ENCODE results near the gene LIX1.
"Not testable (repeated sequence)": the region's sequence is repeated elsewhere in the genome, so short reads cannot be mapped to it uniquely, and the experiment has no call there.

Gene LIX1

GRCh38 chr5:97101189-97101910 is 41.1 kb downstream of the LIX1 start:
- no peak for DNase-seq

- DNase-seq = no peak
Observed at GRCh38 chr5:97100476-97100875, 41.9 kb downstream of the LIX1 start.

DNA sequence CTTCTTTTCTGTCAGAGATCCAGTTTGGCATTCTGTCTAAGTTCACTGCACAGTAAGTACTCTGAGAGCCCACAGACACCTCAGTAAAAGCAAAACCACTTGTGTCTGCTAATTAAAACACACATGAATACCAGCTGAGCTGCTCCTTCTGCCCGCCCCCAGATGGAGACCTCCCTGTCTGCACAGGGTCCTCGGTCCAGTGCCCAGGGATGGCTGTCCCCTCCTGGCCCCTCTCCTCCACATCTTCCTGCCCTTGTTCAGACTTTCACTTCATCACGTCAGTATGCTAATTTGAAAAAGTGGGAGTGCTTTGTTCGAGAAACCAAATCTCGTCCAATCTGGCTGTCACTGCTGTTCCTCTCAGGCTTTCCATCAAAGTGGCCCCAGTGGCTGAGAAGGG is 43.5 kb downstream of the LIX1 start:
- DNase-seq = no peak

- DNase-seq = no peak
Observed at GRCh38 chr5:97097326-97098230, 44.8 kb downstream of the LIX1 start.

GRCh38 chr5:97096846-97097245 is 45.6 kb downstream of the LIX1 start:
- DNase-seq = no peak

DNA sequence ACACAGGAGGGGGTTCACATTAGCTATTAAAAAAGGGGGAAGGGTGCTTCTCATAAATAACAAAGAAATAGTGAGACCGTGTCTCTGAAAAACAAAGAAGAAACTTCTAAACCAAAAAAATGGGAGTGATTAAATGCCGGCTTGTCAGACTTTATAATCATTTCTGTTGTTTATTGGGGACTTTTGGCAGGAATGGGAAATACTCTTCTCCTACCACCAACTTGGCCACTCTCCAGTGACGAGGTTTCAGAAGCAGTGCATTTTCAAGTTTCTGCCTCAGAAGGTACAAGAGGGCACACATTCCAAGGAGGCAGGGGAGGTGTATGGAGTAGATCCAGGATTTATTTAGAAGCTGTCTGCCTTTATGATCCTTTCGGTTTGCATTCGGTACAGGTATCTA is 46.2 kb downstream of the LIX1 start:
- no peak for DNase-seq

DNA sequence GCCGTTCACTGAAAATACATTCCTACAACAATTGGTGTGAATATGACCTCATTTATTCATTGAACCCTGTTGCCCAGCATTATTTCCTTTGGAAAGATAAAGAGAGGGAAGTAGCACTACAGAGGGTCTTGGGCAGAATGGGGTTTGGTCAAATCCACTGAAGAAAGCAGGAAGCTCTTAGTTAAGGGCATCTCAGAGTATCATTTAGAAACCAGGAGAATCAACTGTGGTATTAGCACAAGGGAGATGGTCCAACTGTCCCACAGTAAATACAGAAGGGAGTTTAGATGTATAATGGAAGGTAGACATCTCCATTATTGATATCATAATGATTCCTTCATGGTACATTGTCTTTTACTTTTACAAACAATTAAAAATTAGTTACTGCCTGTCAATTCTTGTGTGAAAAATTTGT is 47.1 kb downstream of the LIX1 start:
- DNase-seq = no peak

- no peak for DNase-seq
Observed at GRCh38 chr5:97094579-97095317, 47.7 kb downstream of the LIX1 start.

- no peak for DNase-seq
Observed at GRCh38 chr5:97093193-97093592, 49.2 kb downstream of the LIX1 start.

- no peak for DNase-seq
Observed at GRCh38 chr5:97090944-97091343, 51.5 kb downstream of the LIX1 start.

DNA sequence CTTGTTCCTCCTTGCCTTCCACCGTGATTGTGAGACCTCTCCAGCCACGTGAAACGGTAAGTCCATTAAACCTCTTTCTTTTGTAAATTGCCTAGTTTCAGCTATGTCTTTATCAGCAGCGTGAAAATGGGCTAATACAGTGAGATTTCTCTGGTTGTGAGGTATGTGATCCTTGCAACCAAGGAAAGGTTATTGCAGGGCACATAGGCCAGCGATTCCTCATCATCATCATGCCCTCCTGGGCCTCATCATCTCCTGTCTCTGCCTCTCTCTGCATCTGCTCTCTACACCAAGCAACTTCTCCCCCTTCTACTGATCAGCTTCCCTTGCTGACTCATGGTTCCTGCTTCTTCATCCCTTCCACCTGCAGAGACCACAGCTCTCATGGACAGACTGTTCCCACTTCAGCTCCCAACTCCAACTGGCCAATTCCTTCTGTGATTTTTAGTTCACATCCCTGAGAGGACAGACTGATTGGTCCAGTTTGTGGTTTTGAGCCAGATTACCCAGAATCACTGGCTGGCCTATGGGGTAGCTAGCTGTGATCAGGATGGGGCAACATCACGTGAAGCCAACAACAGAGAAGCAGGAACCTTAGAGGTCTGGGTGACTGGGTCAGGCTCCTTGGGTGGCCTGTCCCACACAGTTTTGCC is 53.1 kb downstream of the LIX1 start:
- DNase-seq = no peak

DNA sequence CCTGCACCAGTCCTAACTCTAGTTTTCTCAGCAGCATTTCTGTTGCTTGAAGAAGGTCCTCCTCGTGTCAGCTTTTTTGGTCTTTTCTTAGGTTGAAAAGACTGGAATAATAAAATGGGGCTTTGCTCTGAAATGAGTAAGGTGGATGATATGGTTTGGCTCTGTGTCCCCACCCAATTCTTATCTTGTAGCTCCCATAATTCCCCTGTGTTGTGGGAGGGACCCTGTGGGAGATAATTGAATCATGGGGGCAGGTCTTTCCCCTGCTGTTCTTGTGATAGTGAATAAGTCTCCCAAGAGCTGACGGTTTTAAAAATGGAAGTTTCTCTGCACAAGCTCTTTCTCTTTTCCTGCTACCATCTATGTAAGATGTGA is 53.6 kb downstream of the LIX1 start:
- DNase-seq = no peak

DNA sequence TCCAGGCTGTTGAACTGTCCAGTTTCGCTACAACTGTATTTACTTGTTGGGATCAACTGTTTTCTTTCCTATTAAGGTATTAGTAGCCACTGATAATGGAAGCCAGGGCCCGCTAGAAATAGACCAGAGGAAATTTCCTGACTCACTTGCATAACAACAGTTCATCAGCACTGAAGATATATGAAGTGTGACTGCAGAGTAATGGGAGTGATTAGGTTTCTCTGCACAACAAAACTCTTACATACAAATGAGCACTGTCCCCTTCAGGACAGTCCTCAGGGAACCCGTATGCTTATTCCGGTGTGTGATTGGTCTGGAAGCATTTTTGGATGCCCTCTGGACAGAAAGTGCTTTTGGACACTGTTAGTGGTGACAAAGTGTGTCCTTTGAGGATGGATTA is 55.3 kb downstream of the LIX1 start:
- DNase-seq = no peak

DNA sequence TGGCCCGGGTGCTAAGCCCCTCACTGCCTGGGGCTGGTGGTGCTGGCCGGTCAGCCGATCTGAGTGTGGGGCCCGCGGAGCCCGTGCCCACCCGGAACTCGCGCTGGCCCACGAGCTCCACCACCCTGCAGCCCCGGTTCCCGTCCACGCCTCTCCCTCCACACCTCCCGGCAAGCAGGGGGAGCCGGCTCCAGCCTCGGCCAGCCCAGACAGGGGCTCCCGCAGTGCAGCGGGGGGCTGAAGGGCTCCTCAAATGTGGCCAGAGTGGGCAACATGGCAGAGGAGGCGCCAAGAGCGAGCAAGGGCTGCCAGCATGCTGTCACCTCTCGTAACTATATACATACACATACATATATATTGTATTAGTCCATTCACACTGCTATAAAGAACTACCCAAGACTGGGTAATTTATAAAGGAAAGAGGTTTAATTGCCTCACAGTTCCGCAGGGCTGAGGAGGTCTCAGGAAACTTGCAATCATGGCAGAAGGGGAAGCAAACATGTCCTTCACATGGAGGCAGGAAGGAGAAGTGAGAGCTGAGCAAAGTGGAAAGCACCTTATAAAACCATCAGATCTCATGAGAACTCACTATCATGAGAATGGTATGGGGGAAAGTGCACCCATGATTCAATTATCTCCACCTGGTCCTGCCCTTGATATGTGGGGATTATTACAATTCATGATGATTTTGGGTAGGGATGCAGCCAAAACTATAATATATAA is 56.8 kb downstream of the LIX1 start:
- DNase-seq = no peak

DNA sequence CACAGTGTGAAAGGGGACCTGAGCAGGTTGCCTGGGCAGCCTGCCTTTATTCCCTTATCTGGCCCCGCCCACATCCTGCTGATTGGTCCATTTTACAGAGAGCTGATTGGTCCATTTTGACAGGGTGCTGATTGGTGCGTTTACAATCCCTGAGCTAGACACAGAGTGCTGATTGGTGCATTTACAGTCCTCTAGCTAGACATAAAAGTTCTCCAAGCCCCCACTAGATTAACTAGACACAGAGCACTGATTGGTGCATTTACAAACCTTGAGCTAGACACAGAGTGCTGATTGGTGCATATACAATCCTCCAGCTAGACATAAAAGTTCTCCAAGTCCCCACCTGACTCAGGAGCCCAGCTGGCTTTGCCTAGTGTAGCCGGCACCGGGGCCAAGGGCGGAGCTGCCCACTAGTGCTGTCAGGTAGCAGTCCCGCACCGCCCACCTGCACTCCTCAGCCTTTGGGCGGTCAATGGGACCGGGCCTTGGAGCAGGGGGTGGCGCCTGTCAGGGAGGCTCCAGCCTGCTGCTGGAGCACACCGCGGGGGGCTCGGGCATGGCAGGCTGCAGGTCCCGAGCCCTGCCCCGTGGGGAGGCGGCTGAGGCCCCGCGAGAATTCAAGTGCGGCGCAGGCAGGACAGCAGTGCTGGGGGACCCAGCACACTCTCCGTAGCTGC is 57.5 kb downstream of the LIX1 start:
- DNase-seq = not testable (repeated sequence)

GRCh38 chr5:97078958-97079743 is 63.3 kb downstream of the LIX1 start:
- no peak for DNase-seq

DNA sequence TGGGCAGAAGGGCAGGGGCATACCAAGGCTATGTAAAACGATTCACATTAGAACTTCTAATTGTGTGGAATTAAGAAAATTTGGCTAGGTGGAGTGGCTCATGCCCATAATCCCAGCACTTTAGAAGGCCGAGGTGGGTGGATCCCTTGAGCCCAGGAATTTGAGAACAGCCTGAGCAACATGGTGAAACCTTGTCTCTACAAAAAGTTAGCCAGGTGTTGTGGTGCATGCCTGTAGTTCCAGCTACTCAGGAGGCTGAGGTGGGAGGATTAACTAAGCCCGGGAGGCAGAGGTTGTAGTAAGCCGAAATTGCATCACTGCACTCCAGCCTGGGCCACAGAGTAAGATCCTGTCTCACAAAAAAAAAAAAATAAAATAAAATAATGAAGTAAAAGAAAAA is 65.2 kb downstream of the LIX1 start:
- no peak for DNase-seq

DNA sequence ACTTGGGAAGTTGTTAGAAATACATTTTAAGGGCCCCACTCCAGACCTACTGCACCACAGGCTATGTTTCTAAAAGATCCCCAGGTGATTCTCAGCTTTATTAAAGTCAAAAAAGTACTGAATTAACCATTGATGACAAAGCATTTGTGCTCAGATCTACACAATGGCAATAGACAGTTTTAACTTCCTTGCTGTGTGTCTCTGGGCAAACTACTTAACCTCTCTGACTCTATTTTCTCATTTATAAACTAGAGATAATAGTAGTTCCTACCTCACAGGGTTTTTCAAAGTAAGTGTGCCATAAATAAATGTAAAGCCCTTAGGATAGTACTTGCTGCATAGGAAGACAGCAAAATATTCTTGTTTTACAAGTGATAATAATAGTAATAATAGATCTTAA is 66.3 kb downstream of the LIX1 start:
- no peak for DNase-seq

DNA sequence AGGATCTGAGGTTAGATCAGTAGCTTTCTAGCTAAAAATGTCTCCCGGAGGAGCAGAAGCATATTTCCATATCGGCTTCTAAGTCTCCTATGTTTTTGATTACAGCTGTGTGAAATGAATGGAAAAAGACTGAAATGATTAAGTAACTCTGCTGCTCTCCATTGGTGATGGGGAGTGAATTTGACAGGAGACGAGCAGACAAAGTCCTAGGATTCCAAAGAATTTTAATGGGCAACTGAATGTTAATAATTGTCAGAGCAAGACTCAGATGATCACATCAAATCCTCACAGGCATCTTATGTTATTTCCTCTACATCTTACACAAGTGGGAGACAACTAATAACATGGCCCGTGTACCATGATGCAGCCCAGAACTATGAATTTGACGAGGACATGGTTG is 66.8 kb downstream of the LIX1 start:
- DNase-seq = no peak

- no peak for DNase-seq
Observed at GRCh38 chr5:97074859-97075489, 67.4 kb downstream of the LIX1 start.

- DNase-seq = no peak
Observed at GRCh38 chr5:97073420-97073819, 69.0 kb downstream of the LIX1 start.
